NAMALWA (cell line): ENCODE measurements around the gene CDC73.
A peak's percentile ranks its signal among the peaks of the same experiment; 100 is the strongest.
"Not testable (repeated sequence)": the region's sequence is repeated elsewhere in the genome, so short reads cannot be mapped to it uniquely, and the experiment has no call there.

ENCODE experiments used
- DNase-seq: peaks from one replicate; pipeline ENCODE4 v3.0.0-alpha.2; 2015; ENCODE audit warnings: low spot score

Gene CDC73

DNA sequence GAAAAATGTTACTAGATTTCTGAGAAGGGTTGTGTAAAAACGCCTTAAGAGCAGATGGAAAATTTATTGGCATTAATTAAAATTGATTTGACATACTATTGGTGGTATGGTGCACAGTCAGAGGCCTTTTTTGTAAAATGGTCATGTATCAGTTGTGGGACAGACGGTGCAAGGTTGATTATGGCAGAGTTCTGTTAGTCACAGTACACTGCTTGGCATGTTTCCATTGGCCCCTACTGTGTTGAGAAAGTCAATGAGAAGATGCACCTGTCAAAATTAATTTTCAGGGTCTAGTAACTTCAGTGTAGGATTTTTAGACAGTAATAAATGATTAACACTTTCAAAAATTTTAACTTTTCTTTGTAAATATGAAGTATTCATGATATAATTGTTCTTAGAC is 60.2 kb downstream of the CDC73 start:
- DNase-seq: peak; percentile 17

DNA sequence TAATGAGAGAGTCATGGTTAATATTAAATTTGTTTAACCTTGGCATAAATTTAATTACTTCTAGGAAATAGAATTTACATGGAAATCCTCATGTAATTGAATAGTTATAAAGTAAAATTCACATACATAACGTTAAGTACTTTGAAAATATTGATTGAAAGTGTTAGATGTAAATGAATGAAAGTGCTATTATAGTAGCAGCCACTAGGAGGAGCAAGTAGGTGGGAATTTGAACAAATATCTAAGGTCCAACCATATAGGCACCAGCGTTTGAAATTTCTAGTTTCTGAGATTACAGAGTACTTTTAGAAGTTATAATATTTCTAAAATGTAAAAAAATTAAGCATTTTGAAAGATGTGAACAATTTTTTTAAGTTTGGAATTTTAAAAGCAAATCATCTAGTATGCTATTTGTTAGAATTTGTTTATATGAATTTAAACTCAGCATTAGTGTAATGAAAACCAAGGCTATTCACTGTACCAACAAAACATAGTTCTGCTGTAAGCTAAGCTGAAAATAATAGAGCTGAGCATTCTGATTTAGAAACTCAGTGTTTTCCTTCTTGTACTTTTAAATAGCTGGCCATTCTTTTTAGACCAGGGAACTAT is 61.3 kb downstream of the CDC73 start:
- DNase-seq: peak; percentile 74

DNA sequence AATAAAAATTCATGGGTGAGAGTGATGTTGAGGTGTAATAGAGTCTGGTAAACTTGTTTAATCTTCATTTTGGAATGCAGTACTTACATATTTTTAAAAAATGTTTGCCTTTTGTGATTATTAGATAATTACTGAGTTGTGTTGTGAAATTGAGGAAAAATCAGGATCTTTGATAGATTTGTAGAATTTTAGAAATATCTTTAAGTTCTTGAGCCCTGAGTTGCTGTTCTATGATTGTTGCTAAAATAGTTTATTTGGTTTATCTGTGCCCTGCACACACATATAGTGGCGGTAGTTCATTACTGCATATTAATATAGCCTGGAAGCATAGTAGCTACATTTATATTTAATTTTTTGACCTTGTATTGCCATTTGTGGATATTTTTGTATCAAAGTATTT is 62.9 kb downstream of the CDC73 start:
- no peak for DNase-seq

DNA sequence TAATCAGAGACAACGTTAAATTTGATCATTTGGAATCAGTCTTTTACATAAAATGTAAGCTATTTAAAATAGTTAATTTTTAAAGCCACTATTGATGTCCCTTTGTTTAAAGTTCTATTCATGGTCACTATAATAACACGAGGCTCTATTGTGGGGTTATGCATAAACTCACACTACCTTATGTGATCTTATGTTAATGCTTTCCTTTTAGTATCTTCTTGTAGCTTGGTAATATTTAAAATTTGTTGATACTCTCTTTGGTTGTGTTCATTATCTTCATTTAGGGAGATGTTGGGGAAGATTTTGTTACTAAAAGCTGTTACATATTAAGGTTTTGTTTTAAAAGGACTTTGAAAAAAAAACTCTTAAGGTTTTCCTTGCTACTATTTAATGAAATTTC is 63.4 kb downstream of the CDC73 start:
- DNase-seq: no peak

DNA sequence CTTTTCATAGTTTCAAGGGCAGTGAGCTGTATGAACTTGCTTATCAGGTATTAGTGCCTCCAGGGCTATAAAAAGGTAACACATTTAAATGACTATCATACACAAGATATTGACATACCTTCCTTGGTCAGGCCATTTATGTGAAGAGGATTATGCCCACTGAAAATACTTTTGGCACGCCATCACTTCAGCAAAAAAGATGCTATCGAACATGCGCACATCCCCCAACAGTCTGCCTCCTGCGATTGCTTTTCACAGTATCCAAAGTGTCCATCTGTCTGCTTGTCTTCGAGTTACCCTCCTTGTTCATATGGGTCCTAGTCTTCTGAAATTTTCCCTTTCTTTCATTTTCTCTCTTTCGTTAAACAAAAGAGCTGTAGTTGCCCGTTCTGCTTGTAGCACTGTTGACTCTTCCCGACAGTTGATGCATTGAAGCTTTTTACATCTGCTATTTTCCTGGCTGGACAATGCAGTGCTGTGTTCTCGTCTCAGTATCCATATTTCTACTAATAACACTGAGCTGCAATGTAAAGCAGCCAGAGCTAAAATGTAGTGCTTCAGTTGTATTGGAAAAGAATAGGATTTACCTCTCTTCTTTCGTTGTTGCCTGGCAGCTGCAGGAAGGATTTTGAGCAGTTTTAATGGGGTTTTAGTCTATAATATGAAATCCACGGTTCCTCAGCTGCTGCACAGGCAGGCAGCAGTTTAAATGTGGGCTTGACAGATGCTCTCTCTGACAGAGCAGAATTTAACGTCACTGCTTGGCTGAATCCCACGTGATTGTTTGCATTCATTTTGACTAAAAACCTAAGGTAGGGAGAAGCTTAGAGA is 64.3 kb downstream of the CDC73 start, which contains the start of gene B3GALT2:
Gene B3GALT2, minus strand, starts transcription at position 713 of the 831 bp plus-strand sequence. CDS start 5,051 bp downstream, outside the sequence.
- DNase-seq: peak; percentile 63

DNA sequence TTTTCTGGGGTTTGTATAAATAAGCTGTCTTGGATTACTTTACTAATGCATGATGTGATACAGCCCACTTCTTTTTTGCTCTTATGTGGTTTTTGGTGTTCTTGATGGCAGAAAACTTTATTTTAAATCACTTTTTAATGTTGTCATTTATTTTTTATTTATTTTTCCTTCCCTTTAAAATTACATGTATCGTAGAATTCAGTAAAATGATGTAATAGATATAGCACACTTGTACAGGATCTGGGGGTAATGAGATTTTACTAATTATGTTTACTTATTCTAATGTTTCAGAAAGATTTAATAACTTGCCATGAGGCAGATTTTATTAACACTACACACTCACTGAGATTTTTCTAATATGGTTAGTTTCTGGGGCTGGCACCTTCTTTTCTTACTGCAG is 65.3 kb downstream of the CDC73 start:
- no peak for DNase-seq

DNA sequence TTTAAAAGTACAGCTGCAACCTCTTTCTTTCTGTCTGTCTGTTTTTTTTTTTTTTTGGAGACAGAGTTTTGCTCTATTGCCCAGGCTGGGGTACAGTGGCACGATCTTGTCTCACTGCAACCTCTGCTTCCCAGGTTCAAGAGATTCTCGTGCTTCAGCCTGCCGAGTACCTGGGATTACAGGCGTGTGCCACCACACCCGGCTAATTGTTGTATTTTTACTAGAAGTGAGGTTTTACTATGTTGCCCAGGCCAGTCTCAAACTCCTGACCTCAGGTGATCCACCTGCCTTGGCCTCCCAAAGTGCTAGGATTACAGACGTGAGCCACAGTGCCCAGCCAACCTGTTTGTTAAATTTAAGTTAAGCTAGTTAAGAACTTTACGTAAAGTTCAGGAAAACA is 67.1 kb downstream of the CDC73 start:
- not testable (repeated sequence) for DNase-seq

DNA sequence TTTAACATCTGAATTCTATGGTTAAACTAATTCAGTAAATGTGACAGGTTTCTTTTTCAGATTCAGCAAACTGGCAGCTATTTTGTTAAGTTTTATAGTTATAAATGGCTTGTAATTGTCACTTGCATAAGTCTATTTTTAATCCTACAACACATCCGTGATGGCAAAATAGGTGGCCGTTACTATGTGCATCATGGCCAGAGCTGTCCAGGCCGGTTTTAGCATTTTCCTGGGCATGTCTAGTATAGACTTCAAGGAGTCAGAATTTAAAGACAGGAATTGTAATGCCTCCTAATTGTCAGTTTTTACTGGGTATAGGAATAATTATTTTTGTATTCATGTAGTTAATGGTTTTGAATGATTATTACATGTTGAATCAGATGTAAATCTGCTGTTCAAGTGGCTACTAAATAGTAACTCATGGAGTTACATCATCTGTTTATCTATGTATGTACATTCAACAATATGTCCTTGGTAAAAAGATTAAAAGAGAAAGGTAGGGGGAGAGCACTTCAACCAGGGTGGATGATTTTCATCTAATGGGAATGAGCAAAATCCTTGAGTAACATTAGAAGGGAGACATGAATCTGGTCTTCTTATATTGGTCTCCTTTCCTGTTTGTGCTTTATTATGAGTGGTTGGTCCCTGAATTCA is 67.7 kb downstream of the CDC73 start:
- no peak for DNase-seq

DNA sequence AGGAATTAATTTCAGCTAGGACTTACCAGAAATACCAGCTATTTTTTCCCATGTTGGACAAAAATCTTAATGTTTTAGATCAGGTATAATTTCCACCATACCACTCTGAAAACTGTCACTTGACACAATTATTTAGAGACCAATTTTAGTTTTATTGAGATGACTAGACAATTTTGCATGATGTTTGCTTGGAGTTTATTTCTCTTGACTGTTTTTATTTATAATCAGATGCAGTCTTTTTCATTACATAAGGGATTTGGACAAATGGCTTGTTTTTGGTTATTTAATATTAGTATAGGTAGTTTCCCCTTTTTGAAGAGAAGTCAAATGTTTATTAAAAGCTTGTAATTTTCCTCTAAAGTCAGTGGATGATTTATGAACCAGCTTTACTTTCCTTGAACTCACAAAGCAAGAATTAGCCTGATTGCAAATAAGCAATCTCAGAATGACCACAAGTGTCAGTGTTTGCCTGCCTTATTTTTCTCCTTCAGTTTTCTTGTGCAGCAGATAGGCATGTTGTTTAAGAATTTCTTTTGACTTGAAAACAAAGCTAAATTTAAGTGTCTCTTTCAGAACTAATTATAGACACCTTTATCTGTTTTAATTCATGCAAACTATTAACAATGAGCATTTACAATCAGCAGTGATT is 68.4 kb downstream of the CDC73 start:
- DNase-seq: no peak

DNA sequence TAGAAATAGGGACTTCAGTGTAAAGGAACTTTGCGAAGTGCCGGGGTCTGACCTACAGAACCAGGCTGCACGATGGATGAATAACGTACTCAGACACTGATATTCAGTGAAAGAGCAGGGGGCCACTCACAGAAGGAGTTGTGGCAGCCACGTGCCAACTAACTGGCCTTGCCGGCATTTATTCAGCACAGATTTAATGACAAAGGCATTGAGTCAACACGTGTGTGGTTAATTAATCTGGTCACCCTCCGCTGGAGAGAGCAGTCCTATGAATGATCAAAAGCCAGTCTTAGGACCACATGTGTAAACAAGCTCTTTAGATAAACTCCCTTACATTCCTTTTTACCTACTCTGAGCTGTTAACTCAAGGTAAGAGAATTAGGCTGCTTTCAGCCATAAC is 70.8 kb downstream of the CDC73 start:
- DNase-seq: no peak

DNA sequence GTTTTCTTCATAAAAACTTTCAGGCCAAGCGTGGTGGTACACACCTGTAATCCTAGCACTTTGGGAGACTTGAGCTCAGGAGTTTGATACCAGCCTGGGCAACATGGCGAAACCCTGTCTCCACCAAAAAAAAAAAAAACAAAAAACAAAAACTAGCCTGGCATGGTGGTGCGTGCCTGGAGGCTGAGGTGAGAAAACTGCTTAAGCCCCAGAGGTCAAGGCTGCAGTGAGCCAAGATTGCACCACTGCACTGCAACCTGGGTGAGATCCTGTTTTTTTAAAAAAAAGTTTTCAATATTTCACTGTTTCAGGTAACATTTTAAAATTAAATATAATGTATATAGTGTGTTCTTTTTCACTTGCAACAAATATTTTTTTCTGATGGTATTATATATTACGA is 78.1 kb downstream of the CDC73 start:
- no peak for DNase-seq

DNA sequence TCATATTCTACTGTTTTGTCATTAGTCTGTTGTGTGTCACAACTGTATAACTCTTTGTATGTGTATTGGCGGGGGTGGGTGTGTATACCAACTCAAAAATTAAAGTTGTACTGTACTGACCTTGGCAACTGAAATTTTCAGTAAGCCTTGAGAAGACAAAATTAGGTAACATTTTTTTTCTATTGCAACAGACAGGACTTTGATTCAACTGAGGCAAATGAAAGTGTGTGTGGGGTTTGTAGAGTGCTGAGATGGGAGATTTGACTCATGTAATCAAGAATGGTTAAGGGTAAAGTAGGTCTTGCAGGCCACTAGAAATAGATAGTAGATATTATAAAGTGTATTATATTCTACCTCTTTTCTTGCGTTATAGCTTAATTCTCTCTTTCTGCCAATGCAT is 79.2 kb downstream of the CDC73 start:
- DNase-seq: no peak

DNA sequence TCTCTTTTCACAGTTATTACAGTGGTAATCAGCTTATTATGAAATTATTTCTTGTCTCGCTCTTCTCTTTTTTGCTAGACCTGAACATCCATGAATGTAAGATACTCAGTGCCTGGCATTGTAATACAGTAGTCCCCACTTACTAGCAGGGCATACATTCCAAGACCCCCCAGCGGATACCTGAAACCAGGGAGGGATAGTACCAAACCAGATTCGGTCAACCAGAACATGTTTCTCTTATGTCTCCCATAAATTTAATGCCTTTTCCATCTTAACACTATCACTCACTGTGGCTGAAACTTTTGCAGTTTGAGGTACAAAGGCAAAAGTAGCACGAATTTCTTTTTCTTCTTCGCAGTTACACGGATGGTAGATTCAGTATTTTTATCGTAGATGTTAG is 89.2 kb downstream of the CDC73 start:
- DNase-seq: no peak

DNA sequence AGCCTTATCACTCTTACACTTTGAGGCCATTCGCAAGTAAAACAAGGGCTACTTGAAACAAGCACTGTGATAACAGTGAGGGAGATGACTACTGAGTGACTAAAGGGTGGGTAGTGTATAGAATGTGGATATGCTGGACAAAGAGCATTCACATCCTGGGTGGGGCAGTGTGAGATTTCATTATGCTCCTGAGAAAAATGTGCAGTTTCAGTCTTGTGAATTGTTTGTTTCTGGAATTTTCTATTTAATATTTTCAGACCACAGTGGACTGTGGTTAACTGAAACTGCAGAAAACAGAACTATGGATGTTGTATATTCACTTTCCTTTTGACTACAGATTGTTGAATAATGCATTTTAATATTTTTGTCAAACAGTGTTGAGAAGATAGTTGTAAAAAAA is 89.7 kb downstream of the CDC73 start:
- no peak for DNase-seq

DNA sequence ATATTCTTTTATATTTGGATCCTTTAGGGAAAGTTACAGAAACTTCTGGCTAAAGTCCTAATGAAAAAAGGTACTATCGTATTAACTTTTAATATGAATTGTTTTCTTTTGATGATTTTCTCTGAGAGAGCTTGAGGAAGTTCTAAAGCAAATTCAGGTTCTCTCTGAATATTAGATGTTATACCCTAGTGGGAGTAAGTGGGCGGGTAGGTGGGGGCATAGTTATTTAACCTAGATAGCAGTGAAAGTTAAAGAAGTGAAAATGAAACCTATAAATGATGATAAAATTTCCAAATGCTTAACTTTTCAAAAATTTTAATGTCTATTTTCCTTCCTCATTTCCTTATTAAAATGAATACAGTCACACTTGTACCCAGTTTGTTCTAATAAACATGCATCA is 90.8 kb downstream of the CDC73 start:
- no peak for DNase-seq

DNA sequence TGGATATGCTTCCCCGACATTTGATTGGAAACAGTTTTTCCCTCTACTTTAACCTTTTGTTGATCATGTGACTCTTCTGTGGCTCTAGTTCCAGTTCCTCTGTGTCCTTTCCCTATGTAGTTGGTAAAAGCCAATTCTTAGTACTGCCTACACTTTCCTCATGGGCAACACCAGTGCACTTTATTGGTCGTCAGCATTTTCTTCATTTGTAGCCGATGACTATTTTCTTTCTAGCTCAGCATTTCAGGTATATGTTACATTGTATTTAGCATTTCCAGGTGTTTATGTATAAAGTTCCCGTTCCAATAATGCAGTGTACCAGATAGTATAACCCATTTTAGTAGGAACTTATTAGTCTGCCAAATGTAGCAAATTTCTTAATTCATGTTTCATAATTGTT is 92.2 kb downstream of the CDC73 start:
- DNase-seq: no peak

DNA sequence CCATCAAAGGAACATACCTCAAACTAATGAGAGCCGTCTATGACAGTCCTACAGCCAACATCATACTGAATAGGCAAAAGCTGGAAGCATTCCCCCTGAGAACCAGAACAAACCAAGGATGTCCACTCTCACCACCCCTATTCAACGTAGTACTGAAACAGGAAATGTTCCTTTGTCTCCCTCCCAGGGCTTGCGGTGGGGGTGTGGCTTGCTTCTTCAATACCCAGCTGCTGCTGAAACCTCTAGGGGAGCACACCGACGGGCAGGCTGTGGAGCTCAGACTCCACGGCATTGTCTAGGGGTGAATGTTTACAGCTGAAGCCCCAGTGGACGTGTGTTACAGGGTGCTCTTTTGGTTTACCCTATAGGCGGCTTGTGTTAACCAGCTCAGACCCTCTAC is 95.1 kb downstream of the CDC73 start:
- DNase-seq: no peak

DNA sequence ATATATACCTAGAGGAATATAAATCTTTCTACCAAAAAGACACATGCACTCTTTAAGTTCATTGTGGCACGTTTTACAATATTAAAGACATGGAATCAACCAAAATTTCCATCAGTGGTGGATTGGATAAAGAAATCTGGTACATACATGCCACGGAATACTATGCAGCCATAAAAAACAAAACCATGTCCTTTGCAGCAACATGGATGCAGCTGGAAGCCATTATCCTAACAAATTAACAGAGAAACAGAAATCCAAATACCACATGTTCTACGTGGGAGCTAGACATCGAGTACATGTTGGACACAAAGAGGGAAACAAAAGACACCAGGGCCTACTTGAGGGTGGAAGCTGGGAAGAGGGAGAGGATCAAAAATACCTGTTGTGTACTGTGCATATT is 97.6 kb downstream of the CDC73 start:
- DNase-seq: no peak

DNA sequence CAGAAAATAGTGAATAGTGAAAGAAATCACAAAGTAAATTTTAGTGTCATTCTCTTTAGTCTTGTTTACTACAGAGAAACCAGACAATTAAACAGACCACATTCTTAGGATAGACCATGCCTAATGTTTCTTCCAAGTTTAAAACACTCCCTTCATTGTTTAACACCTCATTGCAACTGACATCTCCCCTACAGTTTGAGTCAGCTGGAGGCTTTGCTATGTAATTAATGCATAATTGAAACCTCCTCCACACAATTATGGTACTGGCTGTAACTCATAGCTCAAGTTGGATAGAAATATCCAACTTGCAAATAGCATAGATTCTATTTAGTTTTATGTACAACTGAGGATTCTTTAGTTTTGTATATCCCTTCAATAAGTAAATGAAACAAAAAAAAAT is 99.8 kb downstream of the CDC73 start:
- DNase-seq: no peak

DNA sequence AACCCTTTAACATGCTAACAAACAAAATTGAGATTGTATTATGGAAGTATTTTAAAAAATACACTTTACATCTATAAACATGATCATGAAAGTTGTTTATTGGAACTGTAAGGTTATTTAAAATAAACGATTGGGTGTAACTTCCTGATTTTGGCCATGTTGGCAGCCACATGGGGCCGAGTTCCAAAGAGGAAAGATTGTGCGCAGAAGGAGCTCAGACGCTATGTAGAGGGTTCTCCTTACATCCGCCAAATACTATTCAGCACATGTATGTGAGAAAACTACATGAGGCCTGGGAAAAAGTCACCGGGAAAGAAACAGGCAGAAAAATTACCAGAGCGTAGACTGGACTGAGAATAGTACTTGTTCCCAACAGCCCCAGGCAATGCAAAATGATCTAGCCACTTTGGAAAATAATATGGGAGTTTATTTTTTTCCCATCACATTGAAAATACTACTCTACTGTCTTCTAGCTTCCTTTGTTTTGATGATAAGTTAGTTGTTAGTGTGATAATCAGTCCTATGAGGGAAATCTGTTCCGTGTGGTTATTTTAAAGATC is 100.3 kb downstream of the CDC73 start:
- DNase-seq: no peak

DNA sequence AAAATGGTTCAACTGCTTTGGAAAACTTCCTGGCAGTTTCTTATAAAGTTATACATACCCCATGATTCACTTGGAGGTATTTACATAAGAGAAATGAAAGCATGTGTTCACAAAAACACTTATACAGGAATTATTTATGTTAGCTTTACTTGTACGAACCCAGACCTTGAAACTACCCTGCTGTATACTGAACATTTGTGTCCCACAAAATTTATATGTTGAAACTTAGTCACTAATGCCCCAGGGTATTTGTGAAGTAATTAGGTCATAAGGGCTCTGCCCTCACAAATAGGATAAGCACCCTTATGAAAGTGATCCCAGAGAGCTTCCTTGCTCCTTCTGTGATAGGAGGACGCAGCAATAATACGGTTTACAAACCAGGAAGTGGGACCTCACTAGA is 107.3 kb downstream of the CDC73 start:
- DNase-seq: no peak

DNA sequence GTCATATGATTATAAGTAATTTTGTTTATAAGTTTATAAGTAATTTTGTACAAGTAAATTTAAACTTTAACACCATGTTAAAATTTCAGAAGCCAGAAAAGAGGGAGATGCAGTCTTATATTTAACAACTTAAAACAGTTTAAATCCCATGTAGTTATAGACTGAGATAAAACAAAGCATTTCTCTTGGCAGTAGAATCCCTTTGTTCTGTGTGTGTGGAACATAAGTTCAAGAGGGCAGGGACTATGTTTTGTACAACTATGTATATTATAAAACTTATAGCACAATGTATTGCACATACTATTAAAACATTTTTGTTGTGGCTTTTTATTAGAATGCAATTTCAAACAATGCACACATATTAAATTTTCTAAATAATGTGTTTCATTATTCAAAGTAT is 109.3 kb downstream of the CDC73 start:
- DNase-seq: not testable (repeated sequence)
